GM19043 (cell line): ENCODE data around the gene FDXR.

Experiments used
- ATAC-seq: cut with Tn5 transposase; IDR thresholded peaks from one replicate; pipeline ENCODE4 v1.9.1; 2021; ENCODE audit warnings: low read depth; ENCODE audit not compliant: unreplicated experiment

The FDXR gene

GRCh38 chr17:74818291-74818938 lies 54.4 kb downstream of the FDXR start:
- no peak for ATAC-seq

- no peak for ATAC-seq
These were observed 55.7 kb downstream of the FDXR start for GRCh38 chr17:74816905-74817620.

GRCh38 chr17:74815550-74816370 lies 57.0 kb downstream of the FDXR start:
- ATAC-seq: no peak

GRCh38 chr17:74815067-74815466 lies 57.7 kb downstream of the FDXR start:
- no peak for ATAC-seq

- ATAC-seq: no peak
These were observed 58.3 kb downstream of the FDXR start for GRCh38 chr17:74814453-74814852.
